Measurements from ENCODE around the gene NAV2. TPM values are rescaled to one million over a fixed set of nuclear protein-coding genes. Genes with fewer than 3 reads are reported as not detected.
"Not testable (repeated sequence)": the region's sequence is repeated elsewhere in the genome, so short reads cannot be mapped to it uniquely, and the experiment has no call there.

NAV2 gene
- total and polyA plus RNA-seq, 12 donors = 6.9 to 34.7 (median 20.2) TPM

DNA sequence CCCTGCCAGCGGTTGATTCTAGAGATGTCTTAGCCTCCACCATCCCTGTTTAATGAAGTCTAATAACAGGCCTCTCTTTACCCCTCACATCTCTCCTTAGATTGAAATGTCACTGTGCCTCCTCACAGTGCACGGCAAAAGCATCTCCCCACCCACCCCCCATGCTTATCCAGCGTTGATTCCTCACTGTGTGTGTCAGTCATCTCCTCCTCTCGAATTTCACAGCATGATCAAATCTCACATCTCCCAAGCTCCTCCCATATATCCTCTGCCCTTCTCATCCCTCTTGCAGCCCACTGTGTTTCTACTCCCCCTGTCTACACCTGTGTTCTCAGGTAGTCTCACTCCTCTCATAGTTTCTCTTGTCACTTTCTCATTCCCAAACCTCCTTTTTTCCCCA lies 363.0 kb downstream of the NAV2 start:
- peaks cover 0 to 8% (median 0%) of the 10 kb centered on the region in 11 donors for H3K9me3 ChIP-seq
- WGBS, 2 donors = 73 to 87% methylated on average over 4 of the region's 4 CpGs

DNA sequence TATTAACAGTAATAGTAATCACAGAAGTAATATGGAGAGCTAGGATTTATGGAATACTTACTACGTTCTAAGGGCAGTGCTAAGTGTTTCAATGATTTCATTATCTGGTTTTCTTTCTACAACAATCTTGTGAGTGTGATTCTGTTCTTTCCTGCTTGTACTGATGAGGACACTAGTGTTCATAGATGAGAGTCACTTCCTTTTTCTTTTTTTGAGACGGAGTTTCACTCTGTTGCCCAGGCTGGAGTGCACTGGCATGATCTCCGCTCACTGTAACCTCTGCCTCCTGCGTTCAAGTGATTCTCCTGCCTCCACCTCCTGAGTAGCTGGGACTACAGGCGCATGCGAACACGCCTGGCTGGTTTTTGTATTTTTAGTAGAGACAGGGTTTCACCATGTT lies 366.2 kb downstream of the NAV2 start:
- no peak overlapping the region for H3K27ac ChIP-seq
- H3K4me3 ChIP-seq = no peak overlapping the region
- peaks cover 0 to 97% (median 24%) of the 10 kb centered on the region in 9 donors for H3K36me3 ChIP-seq
- H3K9me3 ChIP-seq = no peaks in the 10 kb centered on the region
- ATAC-seq (no peak), DNase-seq (no peak)
- intact Hi-C loops (cut with DNase I) = no loop called here
- H3K4me1 ChIP-seq = peaks cover 0 to 2% (median 0%) of the 10 kb centered on the region in 9 donors
- no peaks in the 10 kb centered on the region for H3K27me3 ChIP-seq
- 94 to 97% methylated on average over 7 of the region's 7 CpGs for WGBS, 2 donors
- TF ChIP-seq, protein P1, sequence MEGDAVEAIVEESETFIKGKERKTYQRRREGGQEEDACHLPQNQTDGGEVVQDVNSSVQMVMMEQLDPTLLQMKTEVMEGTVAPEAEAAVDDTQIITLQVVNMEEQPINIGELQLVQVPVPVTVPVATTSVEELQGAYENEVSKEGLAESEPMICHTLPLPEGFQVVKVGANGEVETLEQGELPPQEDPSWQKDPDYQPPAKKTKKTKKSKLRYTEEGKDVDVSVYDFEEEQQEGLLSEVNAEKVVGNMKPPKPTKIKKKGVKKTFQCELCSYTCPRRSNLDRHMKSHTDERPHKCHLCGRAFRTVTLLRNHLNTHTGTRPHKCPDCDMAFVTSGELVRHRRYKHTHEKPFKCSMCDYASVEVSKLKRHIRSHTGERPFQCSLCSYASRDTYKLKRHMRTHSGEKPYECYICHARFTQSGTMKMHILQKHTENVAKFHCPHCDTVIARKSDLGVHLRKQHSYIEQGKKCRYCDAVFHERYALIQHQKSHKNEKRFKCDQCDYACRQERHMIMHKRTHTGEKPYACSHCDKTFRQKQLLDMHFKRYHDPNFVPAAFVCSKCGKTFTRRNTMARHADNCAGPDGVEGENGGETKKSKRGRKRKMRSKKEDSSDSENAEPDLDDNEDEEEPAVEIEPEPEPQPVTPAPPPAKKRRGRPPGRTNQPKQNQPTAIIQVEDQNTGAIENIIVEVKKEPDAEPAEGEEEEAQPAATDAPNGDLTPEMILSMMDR (IDR thresholded peaks at IDR 0.05) = no peak

More for the DNA sequence above, 363.0 kb downstream of the NAV2 start:
- H3K4me1 ChIP-seq = no peaks in the 10 kb centered on the region
- H3K27ac ChIP-seq = no peak overlapping the region
- DNase-seq (no peak), ATAC-seq (no peak)
- TF ChIP-seq, protein P1 (IDR thresholded peaks at IDR 0.05) = no peak
- H3K27me3 ChIP-seq = no peaks in the 10 kb centered on the region
- H3K4me3 ChIP-seq = no peak overlapping the region
- intact Hi-C loops (cut with DNase I) = no loop called here
- peaks cover 0 to 76% (median 10%) of the 10 kb centered on the region in 9 donors for H3K36me3 ChIP-seq

DNA sequence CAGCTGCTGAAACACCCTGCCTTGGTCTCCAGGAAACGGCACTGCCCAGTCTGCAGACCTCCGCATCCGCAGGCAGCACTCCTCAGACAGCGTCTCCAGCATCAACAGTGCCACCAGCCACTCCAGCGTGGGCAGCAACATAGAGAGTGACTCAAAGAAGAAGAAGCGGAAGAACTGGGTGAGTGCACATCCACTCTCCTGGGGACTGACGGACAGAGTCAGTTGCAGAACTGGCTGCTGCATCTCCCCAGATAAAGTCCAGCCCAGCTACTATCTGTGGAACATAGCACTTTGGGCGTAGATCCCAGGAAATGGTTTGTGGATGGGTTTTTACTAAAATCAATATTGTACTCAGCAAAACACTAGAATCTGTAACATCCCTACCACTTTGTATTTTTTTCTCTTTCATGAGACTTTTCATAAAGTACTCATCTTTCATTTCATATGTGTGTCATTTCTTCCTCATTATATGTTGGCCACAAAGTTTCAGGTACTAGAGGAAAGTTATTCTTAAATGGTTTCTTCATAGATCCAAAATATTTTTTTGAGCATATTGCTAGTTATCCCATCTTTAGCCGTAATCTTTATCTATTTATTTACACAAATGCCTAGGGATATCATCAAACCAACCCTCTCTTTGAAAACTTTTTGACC lies 367.5 kb downstream of the NAV2 start:
- Histone ChIP-seq H3K4me1 (peaks cover 0 to 6% (median 0%) of the 10 kb centered on the region in 9 donors), H3K27me3 (no peaks in the 10 kb centered on the region), H3K36me3 (peaks cover 0 to 99% (median 24%) of the 10 kb centered on the region in 9 donors), H3K4me3 (no peak overlapping the region), H3K9me3 (no peaks in the 10 kb centered on the region), H3K27ac (no peak overlapping the region)
- TF ChIP-seq, protein P1 (IDR thresholded peaks at IDR 0.05) = no peak
- no peak for DNase-seq
- 84 to 85% methylated on average over 8 of the region's 9 CpGs for WGBS, 2 donors
- intact Hi-C loops (cut with DNase I) = no loop called here
- no peak for ATAC-seq

DNA sequence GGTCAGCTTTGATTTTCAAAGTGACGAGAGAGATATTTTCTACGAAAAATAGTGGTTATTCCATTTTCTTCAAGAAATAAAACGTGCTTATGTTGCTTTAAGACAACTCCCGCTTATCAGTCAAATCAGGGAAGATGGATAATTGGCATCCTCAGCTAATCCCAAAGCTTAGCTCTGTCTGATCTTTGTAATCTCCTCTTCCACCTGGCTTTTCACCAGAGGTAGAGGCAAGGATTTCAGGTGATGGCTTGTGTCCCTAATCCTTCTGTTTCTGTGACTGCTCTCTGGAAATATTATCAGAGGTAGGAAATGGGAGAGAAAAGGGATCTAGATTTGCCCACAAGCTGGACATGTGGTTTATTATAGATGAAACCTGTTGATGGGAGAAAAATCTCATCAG lies 368.7 kb downstream of the NAV2 start:
- no peaks in the 10 kb centered on the region for H3K9me3 ChIP-seq
- no peaks in the 10 kb centered on the region for H3K27me3 ChIP-seq
- H3K4me1 ChIP-seq = peaks cover 0 to 6% (median 0%) of the 10 kb centered on the region in 9 donors
- DNase-seq (no peak), ATAC-seq (no peak)
- H3K27ac ChIP-seq = no peak overlapping the region
- intact Hi-C loops (cut with DNase I) = no loop called here
- 96 to 97% methylated on average over 4 of the region's 4 CpGs for WGBS, 2 donors
- peaks cover 0 to 98% (median 24%) of the 10 kb centered on the region in 9 donors for H3K36me3 ChIP-seq
- H3K4me3 ChIP-seq = no peak overlapping the region
- TF ChIP-seq, protein P1 (IDR thresholded peaks at IDR 0.05) = no peak

DNA sequence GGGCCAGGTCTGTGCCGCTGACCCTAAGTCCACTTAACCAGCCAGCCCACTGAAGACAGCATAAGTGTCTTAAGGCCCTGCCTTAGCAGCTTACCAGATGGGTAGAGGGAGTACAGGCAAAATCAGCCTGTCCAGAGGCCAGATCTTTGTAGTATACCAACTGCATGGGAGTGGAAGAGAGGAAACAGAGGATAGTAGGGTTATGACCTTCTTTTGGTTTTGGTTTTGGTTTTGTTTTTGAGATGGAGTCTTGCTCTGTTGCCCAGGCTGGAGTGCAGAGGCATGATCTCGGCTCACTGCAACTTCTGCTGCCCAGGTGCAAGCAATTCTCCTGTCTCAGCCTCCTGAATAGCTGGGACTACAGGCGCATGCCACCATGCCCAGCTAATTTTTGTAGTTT lies 371.2 kb downstream of the NAV2 start:
- 86 to 97% methylated on average over 3 of the region's 3 CpGs for WGBS, 2 donors
- not testable (repeated sequence) for ATAC-seq, H3K27ac ChIP-seq, H3K4me1 ChIP-seq, H3K4me3 ChIP-seq, DNase-seq, H3K9me3 ChIP-seq, H3K27me3 ChIP-seq
- H3K36me3 ChIP-seq = peaks cover 0 to 98% (median 19%) of the 10 kb centered on the region in 9 donors
- intact Hi-C loops (cut with DNase I) = loop anchor here in 1 of 10 donors (1.0 kb wide), 1 partner anchor 168 kb away; no protein-coding TSS in a partner anchor

Measured in heart right ventricle (tissue), 16 donors.